Tibial artery (tissue), 4 donors: ENCODE data around the gene KRTAP4-11.
"Not testable (repeated sequence)": the region's sequence is repeated elsewhere in the genome, so short reads cannot be mapped to it uniquely, and the experiment has no call there.

Experiments used
- DNase-seq, 2 donors: peaks; one replicate each; pipeline ENCODE4 v3.0.0-alpha.2; 2019
- H3K27ac ChIP-seq, 2 donors: fragments of 200-600 bp; sonication (generic) in 1 of 2; 1 replicate in 1 of 2; 2 replicates in 1 of 2; pipeline ENCODE4 v1.5.1; 2018 to 2019; ENCODE audit warnings: mild to moderate bottlenecking in 1 of 2
- H3K27me3 ChIP-seq, 2 donors: fragments of 200-600 bp; sonication (generic) in 1 of 2; one replicate each; pipeline versions ENCODE4 v1.5.1 to v1.6.0; 2016 to 2019
- H3K36me3 ChIP-seq, 3 donors: fragments of 200-600 bp; sonication (generic) in 2 of 3; one replicate each; pipeline ENCODE4 v1.5.1; 2016 to 2019; ENCODE audit warnings: mild to moderate bottlenecking in 2 of 3
- H3K4me1 ChIP-seq, 4 donors: fragments of 200-600 bp; sonication (generic) in 2 of 4; 1 replicate in 3 of 4; 2 replicates in 1 of 4; pipeline ENCODE4 v1.5.1; 2016 to 2019
- H3K4me3 ChIP-seq, 2 donors: fragments of 200-600 bp; sonication (generic) in 1 of 2; 1 replicate in 1 of 2; 2 replicates in 1 of 2; pipeline ENCODE4 v1.5.1; 2018 to 2019; ENCODE audit warnings: mild to moderate bottlenecking in 2 of 2
- H3K9me3 ChIP-seq, 3 donors: fragments of 200-600 bp; sonication (generic) in 1 of 3; one replicate each; pipeline ENCODE4 v1.5.1; 2016 to 2019
- CTCF ChIP-seq, 2 experiments: fragments of 200-600 bp in 1 of 2; fragments of 450-650 bp in 1 of 2; IDR thresholded peaks; one replicate each; pipeline ENCODE4 v1.5.1; 2017 to 2019; ENCODE audit warnings: antibody characterized with exemption in 2 of 2, mild to moderate bottlenecking in 1 of 2, moderate library complexity in 1 of 2
- intact Hi-C: fragments of 100-400 bp; cut with DNase I; formaldehyde crosslinking; loops from one replicate; pipeline ENCODE4 v1.15.0; 2023; ENCODE audit warnings: low total_unique reads

The KRTAP4-11 gene

DNA sequence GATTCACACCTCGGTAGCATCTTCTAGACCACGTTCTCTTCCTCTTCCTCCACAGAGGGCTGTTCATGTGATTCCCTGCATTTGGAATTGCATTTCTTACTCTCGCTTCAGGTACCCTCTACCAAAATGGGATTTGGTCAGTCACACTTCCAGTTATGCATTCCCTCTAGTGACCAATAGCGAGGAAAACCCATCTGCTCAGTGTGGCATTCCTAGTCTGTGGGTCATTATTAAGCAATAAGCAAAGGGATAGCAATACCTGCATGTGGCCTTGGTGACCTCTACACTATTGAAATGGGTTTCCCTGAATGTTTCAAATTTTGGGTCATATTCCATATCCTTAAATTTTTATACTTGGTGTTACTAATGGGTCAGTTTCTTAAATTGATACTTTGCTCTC lies 31.9 kb upstream of the KRTAP4-11 start:
- no peaks in the 10 kb centered on the region for H3K9me3 ChIP-seq
- no peaks in the 10 kb centered on the region for H3K36me3 ChIP-seq
- no peak for TF ChIP-seq CTCF (IDR thresholded peaks at IDR 0.05)
- intact Hi-C loops: no loop called here
- no peak overlapping the region for H3K27ac ChIP-seq
- H3K4me1 ChIP-seq: no peaks in the 10 kb centered on the region
- peaks cover 0 to 4% of the 10 kb centered on the region in 2 donors for H3K27me3 ChIP-seq
- no peak for DNase-seq
- H3K4me3 ChIP-seq: no peak overlapping the region

- Histone ChIP-seq H3K36me3 (no peaks in the 10 kb centered on the region), H3K9me3 (no peaks in the 10 kb centered on the region), H3K27ac (no peak within 1 kb of the TSS), H3K4me1 (no peaks in the 10 kb centered on the region), H3K4me3 (no peak within 1 kb of the TSS), H3K27me3 (peaks cover 0 to 4% of the 10 kb centered on the region in 2 donors)
- no peak for DNase-seq
- TF ChIP-seq CTCF (IDR thresholded peaks at IDR 0.05): no peak
- intact Hi-C loops: no loop called here
Observed at GRCh38 chr17:41149652-41149985, 31.4 kb upstream of the KRTAP4-11 start, which contains the start of gene KRTAP4-5. Gene KRTAP4-5, minus strand, starts transcription at chr17:41149825. Its CDS starts 58 bp downstream, at chr17:41149767.

- not testable (repeated sequence) for H3K27me3 ChIP-seq, H3K9me3 ChIP-seq
Observed at GRCh38 chr17:41148971-41149651, 30.9 kb upstream of the KRTAP4-11 start.

DNA sequence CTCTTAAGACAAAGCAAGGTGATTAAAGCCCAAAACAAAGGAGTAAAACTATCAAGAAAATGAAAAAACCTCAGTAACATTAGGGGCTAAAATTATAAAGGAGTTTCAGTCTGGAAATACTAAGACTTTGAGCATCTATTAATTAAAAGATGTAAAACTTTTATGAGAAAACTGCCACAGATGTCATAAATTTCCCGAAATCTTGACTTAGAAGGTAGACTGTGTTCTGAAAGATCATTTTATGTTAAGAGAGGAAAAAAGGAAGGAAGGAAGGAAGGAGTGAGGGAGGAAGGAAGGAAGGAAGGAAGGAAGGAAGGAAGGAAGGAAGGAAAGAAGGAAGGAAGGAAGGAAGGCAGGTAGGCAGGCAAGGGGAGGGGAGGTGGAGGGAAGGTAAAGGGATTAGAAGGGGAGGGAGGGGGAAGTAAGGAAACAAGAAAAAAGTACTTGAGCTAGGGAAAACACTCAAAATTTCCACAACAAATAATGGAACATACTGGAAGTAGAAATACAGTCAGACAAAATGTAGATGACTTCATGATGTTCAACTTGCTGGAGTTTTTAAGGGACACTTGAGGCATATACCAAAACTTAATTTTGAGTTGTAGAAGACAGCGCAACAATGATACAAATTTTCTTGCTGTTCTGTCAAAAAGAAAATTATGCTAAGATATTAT lies 29.5 kb upstream of the KRTAP4-11 start:
- intact Hi-C loops: no loop called here
- Histone ChIP-seq H3K27ac (no peak overlapping the region), H3K36me3 (no peaks in the 10 kb centered on the region), H3K4me3 (no peak overlapping the region), H3K9me3 (peaks cover 0 to 10% (median 0%) of the 10 kb centered on the region in 3 donors), H3K27me3 (no peaks in the 10 kb centered on the region), H3K4me1 (no peaks in the 10 kb centered on the region)
- DNase-seq: no peak
- no peak for TF ChIP-seq CTCF (IDR thresholded peaks at IDR 0.05)

More at GRCh38 chr17:41148971-41149651, 30.9 kb upstream of the KRTAP4-11 start:
- H3K4me3 ChIP-seq, intact Hi-C loops, DNase-seq, H3K27ac ChIP-seq, H3K36me3 ChIP-seq, H3K4me1 ChIP-seq: not testable (repeated sequence)

DNA sequence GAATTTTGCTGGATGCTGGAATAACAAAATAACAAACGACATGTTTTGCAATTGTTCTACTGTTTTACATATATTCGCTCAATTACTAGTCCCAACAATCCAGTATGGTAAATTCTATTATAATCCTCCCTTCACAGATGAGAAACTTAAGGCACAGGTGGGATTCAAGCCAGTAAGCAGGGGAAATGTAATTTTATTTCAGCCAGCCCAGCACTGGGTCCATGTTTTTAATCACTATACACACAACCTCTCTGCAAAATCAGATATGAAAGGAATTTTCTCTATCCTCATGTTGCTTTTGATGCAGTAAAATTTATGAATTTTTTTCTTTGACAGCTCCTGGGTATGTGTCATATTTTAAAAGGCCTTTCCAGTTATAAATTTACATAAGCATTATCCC lies 27.1 kb upstream of the KRTAP4-11 start:
- H3K36me3 ChIP-seq: no peaks in the 10 kb centered on the region
- H3K4me3 ChIP-seq: no peak overlapping the region
- no peak for DNase-seq
- no peaks in the 10 kb centered on the region for H3K27me3 ChIP-seq
- intact Hi-C loops: no loop called here
- no peak for TF ChIP-seq CTCF (IDR thresholded peaks at IDR 0.05)
- H3K4me1 ChIP-seq: no peaks in the 10 kb centered on the region
- no peak overlapping the region for H3K27ac ChIP-seq
- peaks cover 0 to 19% (median 5%) of the 10 kb centered on the region in 3 donors for H3K9me3 ChIP-seq

DNA sequence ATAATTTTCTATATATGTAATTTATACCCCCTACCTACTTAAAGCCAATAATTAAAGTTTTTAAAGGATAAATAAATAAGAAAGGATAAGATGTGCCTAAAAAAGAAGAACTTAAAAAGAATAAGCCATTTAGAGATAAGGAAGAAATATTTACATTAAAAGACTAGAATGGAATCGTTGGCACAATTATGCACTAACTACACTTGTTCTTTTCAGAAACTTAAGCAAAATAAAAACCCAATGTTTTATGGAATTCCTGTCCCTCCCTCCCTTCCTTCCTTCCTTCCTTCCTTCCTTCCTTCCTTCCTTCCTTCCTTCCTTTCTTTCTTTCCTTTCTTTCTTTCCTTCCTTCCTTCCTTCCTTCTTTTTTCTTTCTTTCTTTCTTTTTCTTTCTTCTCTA lies 26.7 kb upstream of the KRTAP4-11 start:
- no peak for TF ChIP-seq CTCF (IDR thresholded peaks at IDR 0.05)
- Histone ChIP-seq H3K27me3 (no peaks in the 10 kb centered on the region), H3K36me3 (no peaks in the 10 kb centered on the region), H3K4me1 (no peaks in the 10 kb centered on the region), H3K27ac (no peak overlapping the region), H3K9me3 (peaks cover 0 to 23% (median 9%) of the 10 kb centered on the region in 3 donors), H3K4me3 (no peak overlapping the region)
- intact Hi-C loops: no loop called here
- DNase-seq: no peak
